ENCODE measurements around the gene RACGAP1.
"Not testable (repeated sequence)": the region's sequence is repeated elsewhere in the genome, so short reads cannot be mapped to it uniquely, and the experiment has no call there.

RACGAP1 gene

DNA sequence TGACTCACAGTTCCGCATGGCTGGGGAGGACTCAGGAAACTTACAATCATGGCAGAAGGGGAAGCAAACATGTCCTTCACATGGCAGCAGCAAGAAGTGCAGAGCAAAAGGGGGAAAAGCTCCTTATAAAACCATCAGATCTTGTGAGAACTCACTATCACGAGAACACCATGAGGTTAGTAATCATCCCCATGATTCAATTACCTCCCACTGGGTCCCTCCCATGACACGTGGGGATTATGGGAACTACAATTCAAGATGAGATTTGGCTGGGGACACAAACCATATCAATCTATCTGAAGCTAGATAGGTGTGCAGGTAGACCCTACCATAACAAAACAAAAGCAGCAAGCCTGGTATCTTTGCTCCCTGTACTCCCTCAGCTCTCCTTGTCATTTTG, 38.8 kb downstream of the RACGAP1 start:
- not testable (repeated sequence) for DNase-seq (ENCODE audit: low spot score)

- DNase-seq (ENCODE audit: low spot score) = no peak
Measured at GRCh38 chr12:49985981-49986380, 39.3 kb downstream of the RACGAP1 start.

DNA sequence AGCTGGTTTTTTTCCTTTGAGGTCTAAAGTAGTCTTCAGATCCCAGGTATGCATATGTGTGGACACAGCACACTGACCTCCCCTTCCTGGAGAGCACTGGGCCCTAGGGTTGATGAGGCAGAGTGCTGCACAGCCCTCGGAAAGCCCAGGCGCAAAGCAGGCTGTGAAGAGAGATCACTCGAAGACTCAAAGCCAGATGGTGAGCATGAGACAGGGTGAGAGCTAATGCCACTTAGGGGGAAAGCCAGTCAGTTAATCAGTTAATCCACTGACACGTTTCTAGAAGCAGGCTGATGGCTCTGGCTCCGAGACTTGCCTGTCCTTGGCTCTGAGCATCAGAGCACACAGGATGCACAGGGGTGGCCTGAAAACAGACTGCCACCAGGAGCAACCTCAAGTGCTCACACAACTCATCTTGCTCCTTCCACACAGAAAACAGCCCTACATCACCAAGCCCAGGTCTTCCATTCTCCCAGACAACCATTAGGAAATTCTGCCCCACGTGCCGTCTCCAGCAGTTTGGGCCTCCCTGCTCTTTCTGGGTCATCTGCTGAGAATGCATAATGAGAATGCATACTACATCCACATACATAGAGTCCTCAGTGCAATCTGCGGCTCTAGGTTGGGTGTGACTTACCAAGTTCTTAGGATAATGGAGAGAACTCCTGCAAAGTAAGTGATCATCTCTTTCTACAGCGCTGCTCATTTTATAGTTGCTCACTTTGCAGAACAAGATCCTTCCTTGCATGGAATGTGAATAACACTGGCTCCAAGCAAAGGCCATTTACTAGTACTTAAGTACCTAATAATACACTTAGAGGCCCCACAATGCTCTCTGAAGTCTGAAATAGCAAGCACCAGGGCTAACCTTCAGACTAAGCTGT, 40.6 kb downstream of the RACGAP1 start:
- no peak for DNase-seq (ENCODE audit: low spot score)

DNA sequence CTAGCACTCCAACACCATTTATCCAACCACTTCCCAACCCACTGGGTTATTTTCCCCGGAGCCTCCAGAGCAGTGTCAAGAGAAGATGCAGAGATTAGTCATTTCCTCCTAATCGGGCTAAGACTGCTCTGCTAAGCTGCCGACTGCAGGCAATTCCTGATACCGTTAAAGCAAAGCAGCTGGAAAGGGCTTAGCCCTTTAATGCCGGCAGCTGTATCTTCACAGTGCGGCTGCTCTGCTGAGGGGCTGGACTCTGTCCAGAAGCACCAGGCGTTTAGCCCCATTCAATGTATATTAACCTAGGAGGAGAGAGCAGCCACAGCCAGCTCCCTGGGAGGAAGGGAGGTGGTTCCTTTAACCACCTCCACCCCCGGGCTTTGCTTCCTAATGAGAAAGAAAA, 41.4 kb downstream of the RACGAP1 start:
- DNase-seq (ENCODE audit: low spot score) = no peak

- DNase-seq (ENCODE audit: low spot score) = no peak
Measured at GRCh38 chr12:49982246-49983087, 42.8 kb downstream of the RACGAP1 start.

DNA sequence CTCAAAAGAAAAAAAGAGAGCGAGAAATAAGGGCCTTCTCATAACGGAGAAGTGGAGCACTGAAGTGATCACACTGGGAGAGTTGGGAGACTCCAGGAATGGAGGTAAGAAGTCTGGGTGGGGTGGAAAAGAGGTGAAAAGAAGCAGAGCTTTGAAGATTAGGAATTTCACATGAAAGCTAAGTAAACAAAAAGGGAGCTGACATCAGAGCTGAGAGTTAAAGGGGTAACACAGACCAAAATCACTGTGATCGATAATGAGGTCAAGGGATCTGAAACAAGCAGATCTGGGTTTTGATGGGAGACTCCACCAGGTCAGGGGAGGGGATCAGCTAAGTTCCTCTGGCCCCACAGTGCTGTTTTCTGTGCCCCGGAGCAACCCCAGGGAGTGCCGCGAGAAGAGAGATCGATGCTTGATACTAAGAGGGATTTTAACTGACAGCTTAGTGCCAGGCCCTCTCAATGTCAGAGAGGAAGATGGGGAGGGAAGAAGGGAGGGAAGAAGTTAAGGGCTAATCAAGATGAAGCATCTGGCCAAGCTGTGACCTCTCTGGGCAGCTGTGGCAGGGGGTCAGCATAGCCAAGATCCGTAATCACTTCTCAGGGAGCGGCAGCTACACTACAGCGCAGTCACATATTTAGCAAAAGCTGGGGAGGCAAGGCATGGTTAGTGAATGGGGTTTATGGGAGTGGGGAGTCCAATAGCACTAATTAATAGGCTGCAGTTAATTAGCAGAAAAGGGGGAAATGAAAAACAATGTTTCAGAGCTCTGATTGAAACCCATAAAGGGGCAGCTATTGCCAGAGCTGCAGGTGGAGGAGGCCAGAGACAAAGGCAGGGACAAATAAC, 44.6 kb downstream of the RACGAP1 start:
- no peak for DNase-seq (ENCODE audit: low spot score)

- no peak for DNase-seq (ENCODE audit: low spot score)
Measured at GRCh38 chr12:49979791-49980190, 45.5 kb downstream of the RACGAP1 start.

DNA sequence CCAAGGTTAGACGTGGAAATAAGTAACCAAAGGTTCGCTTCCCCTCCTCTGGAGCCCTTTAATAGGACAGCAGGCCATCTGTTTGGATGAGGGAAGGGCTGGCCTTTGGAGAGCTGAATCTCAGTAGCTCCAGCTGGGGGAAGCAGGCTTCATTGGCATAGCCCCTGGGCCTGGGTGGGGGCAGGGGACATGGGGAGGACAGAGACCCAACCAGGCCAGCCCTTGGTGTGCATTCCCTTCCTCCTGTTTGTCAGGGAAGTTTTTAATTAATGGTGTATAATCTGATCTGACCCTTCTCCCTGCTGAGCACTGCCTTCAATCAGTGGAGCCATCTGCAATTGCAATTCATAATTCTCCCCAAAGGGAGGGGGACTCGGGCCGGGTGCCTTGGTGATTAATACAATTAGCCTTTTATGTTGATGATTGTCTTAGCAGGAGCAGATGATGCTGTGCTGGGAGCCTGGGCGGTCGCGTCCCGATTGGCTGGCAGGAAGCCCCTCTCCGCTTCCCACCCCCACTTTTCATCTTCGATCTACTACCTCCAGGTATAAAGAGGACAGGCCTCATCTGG, 46.2 kb downstream of the RACGAP1 start:
- no peak for DNase-seq (ENCODE audit: low spot score)

DNA sequence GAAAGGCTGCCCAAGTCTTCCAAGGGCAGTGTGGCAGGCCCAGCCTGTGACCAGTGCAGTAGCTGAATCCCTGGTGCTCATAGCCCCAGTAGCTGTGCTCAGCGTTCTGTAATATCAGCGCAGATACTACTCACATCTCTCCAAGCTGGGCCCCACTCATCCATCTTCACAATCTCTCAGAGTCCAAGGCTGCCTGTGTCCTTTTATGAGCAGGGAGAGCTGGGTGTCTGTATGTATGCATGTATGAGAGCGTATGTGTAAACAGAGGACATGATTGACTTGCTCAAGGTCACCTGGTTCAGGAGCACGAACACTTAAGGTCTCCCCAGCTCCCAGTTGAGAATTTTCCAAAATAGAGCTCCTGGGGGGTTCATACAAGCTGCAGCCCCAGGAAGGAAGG, 47.2 kb downstream of the RACGAP1 start:
- no peak for DNase-seq (ENCODE audit: low spot score)

DNA sequence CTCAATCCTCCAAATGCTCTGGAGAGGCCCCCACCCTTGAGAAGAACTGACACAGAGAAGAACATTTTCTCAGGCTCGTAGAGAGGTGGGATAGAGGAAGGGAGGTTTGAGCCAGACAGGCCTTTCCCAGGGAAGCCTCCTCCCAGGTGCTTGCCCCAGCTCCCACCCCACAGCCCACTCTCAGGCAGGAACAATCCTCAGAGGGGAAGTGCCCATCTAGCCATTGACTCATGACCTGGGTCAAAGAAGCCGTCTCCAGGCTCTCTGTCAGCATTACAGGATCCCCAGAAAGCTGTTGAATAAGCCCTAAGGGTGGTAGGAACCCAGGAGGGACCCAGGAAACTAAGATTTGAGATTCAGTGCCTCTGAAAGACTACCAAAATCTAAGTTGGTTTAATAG, 48.7 kb downstream of the RACGAP1 start:
- no peak for DNase-seq (ENCODE audit: low spot score)

DNA sequence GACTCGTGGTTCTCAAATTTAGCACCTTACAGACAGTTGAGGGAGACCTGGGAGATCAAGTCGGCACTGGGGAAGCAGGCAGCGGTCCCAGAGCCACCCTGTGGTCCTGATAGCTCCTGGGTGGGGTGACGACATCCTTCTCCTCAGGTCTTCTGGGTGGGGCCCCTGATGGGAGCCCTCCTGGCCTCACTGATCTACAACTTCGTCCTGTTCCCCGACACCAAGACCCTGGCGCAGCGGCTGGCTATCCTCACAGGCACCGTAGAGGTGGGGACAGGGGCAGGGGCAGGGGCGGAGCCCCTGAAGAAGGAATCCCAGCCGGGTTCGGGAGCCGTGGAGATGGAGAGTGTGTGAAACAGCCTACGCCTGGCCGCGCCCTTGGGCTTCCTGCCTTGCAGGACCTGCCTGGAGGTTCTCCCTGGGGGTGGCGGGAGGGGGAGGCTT, 50.0 kb downstream of the RACGAP1 start:
- no peak for DNase-seq (ENCODE audit: low spot score)

DNA sequence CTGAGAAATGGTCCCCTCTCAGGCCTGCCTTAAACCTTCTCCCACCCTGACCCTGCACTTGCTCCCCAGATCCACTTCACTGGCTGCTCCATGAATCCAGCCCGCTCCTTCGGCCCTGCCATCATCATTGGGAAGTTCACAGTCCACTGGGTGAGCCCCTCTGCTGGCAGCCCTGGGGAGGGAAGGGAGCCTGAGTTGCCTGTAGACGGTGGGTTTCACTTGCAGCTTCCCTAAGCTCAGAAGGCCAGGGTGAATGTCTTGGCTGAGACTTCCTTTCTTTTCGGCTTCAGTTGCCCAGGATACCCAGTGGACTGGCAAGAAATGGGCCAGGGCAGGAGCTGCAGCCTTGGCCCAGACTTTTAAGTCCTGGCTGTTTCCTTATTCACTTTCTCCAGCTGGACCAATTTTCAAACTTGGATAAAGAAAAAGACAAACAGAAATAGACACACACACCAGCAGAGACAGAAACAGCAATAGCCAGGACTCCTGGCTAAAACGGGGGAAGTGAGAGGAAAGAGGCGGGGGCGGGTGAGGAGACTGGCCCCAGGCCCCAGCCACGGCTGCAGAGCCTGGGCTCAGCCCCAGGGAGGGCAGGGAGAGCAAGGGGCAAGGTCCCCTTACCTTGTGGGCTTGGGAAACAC, 50.5 kb downstream of the RACGAP1 start:
- no peak for DNase-seq (ENCODE audit: low spot score)

DNA sequence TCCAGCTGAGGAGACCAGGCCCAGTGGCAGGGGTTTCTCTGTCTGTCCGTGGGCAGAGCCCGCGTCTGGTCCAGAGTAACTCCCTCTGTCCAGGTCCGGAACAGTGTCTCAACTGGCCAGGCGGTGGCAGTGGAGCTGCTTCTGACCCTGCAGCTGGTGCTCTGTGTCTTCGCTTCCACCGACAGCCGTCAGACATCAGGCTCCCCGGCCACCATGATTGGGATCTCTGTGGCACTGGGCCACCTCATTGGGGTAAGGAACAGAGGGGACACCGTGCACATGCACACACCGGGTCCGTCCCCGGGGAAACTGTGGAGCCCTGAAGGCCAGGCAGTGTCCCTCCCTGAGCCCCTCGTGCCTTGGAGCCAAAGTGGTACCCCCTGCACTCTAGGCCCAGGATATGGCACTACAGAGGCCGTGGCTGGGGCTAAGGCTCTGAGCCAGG, 51.0 kb downstream of the RACGAP1 start:
- no peak for DNase-seq (ENCODE audit: low spot score)

- no peak for DNase-seq (ENCODE audit: low spot score)
Measured at GRCh38 chr12:49973361-49973830, 51.9 kb downstream of the RACGAP1 start.

- DNase-seq (ENCODE audit: low spot score) = no peak
Measured at GRCh38 chr12:49972641-49973360, 52.5 kb downstream of the RACGAP1 start, which contains the start of gene AQP6. Gene AQP6, plus strand, starts transcription at chr12:49972947. Its CDS starts 227 bp downstream, at chr12:49973174.

GRCh38 chr12:49972129-49972528, 53.2 kb downstream of the RACGAP1 start:
- no peak for DNase-seq (ENCODE audit: low spot score)

DNA sequence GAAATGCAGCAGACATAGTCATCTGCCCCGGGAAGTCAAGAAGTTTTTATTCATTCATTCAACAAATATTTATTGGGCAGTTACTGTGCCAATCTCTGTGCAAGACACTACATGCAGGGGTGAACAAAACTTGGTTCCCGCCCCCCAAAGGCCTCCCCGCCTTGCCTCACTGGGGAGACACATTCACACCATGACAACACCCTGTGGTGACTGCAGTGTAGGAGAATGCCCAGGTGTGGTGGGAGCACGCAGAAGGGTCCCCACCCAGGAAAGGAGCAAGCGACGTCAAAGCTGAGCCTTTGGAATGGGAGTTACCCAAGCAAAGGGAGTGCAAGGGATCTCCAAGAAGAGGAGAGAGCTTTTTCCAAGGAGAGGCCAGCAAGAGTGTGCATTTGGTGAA, 54.2 kb downstream of the RACGAP1 start:
- no peak for DNase-seq (ENCODE audit: low spot score)

GRCh38 chr12:49970658-49971057, 54.6 kb downstream of the RACGAP1 start:
- DNase-seq (ENCODE audit: low spot score) = no peak

DNA sequence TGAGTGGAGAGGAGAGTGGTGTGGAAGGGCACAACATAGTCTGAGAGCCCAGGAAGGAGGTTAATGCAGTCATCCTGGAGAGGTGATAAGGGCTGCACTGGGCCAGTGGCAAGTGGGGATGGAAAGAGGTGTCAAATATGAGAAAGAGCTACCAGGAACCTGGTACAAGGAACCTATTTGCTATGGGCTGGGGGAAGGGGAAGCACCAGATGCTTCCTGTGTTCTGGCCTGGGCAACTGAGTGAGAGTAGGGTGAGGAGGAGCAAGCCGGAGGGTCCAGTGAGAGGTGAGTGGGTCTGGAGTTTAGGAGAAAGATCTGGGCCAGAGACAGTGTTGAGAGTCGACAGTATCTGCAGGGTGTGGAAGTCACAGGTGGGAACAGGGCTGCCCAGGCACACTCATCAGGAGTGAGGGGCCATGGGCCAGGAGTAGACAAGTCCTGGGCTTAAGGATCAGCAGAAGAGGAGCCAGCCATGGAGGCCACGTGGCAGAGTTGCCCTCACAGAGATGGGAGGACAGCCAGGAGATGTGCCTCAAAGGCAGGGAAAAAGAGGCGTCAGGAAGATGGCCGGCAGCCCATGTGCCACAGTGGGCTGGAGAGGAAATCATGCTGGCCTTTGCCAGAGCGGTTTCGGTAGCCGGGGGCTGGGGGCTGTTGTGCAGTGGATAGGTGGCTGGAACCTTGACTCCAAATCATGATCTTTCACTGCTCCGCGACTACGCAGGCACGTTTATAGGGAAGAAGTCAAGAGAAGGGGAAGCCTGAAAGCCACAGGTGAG, 55.5 kb downstream of the RACGAP1 start:
- no peak for DNase-seq (ENCODE audit: low spot score)
